ENCODE results near the gene LPAR5.

GRCh38 chr12:6608592-6609281 lies 27.0 kb downstream of the LPAR5 start:
- TF ChIP-seq CTCF (tag by site-specific recombination; IDR thresholded peaks at IDR 0.05) (no peak), ZNF132 (tag by site-specific recombination; IDR thresholded peaks at IDR 0.05; ENCODE audit: borderline replicate concordance) (no peak), ZNF324 (tag by site-specific recombination; IDR thresholded peaks at IDR 0.05) (no peak; the same call in 1 of the 2 replicates), MYNN (tag by site-specific recombination; IDR thresholded peaks at IDR 0.05; ENCODE audit: borderline replicate concordance) (no peak)
